ENCODE results near the gene RBMS1. TPM values are rescaled to one million over a fixed set of nuclear protein-coding genes. Genes with fewer than 3 reads are reported as not detected.

Gene RBMS1
- total RNA-seq, 1 donor from 2014 or later = 28.4 TPM

GRCh38 chr2:160408173-160408958 is 85.2 kb downstream of the RBMS1 start:
- peaks cover 90% of the 10 kb centered on the region for H3K27me3 Mint-ChIP-seq (ENCODE audit: low read depth)
- H3K36me3 Mint-ChIP-seq (ENCODE audit: low read depth) = no peaks in the 10 kb centered on the region
- no peaks in the 10 kb centered on the region for H3K9me3 Mint-ChIP-seq
- DNase-seq (ENCODE audit: low read depth, low spot score) = no peak
- TF ChIP-seq CTCF (conservative IDR thresholded peaks at IDR 0.05) = no peak
- peak overlapping the region; percentile 92 for H3K4me3 Mint-ChIP-seq
- peak overlapping the region; percentile 48 for H3K27ac Mint-ChIP-seq (ENCODE audit: unreplicated experiment)
- H3K4me1 Mint-ChIP-seq = peaks cover 46% of the 10 kb centered on the region

GRCh38 chr2:160407393-160408172 is 86.0 kb downstream of the RBMS1 start:
- Mint-ChIP-seq H3K27me3 (ENCODE audit: low read depth) (peaks cover 90% of the 10 kb centered on the region), H3K36me3 (ENCODE audit: low read depth) (no peaks in the 10 kb centered on the region), H3K4me1 (peaks cover 50% of the 10 kb centered on the region), H3K4me3 (peak overlapping the region; percentile 94), H3K9me3 (no peaks in the 10 kb centered on the region), H3K27ac (ENCODE audit: unreplicated experiment) (peak overlapping the region; percentile 48)
- no peak for TF ChIP-seq CTCF (conservative IDR thresholded peaks at IDR 0.05)
- peak; percentile 37 for DNase-seq (ENCODE audit: low read depth, low spot score)

GRCh38 chr2:160406591-160407392 is 86.8 kb downstream of the RBMS1 start:
- DNase-seq (ENCODE audit: low read depth, low spot score) = no peak
- no peak for TF ChIP-seq CTCF (conservative IDR thresholded peaks at IDR 0.05)
- peaks cover 90% of the 10 kb centered on the region for H3K27me3 Mint-ChIP-seq (ENCODE audit: low read depth)
- H3K4me1 Mint-ChIP-seq = peaks cover 50% of the 10 kb centered on the region
- H3K27ac Mint-ChIP-seq (ENCODE audit: unreplicated experiment) = no peak overlapping the region
- no peaks in the 10 kb centered on the region for H3K36me3 Mint-ChIP-seq (ENCODE audit: low read depth)
- no peaks in the 10 kb centered on the region for H3K9me3 Mint-ChIP-seq
- H3K4me3 Mint-ChIP-seq = peak overlapping the region; percentile 94

- Mint-ChIP-seq H3K4me1 (peaks cover 50% of the 10 kb centered on the region), H3K36me3 (ENCODE audit: low read depth) (no peaks in the 10 kb centered on the region), H3K27me3 (ENCODE audit: low read depth) (peaks cover 86% of the 10 kb centered on the region), H3K4me3 (peak overlapping the region; percentile 95), H3K9me3 (no peaks in the 10 kb centered on the region), H3K27ac (ENCODE audit: unreplicated experiment) (peak overlapping the region; percentile 77)
- DNase-seq (ENCODE audit: low read depth, low spot score) = peak; percentile 14
- TF ChIP-seq CTCF (conservative IDR thresholded peaks at IDR 0.05) = no peak
These were observed 88.3 kb downstream of the RBMS1 start for GRCh38 chr2:160405077-160405867.
